Ureter (tissue), 1 donor: ENCODE results near the gene RPRD1B. TPM values are rescaled to one million over a fixed set of nuclear protein-coding genes. Genes with fewer than 3 reads are reported as not detected.
"Not testable (repeated sequence)": the region's sequence is repeated elsewhere in the genome, so short reads cannot be mapped to it uniquely, and the experiment has no call there.

Experiments used
- DNase-seq: peaks from one replicate; pipeline ENCODE4 v3.0.0-alpha.2; 2020; ENCODE audit warnings: low spot score
- total RNA-seq: library from RNA; stranded (reverse); gene quantifications from one replicate; pipeline ENCODE4 v1.2.4, GENCODE V29; 2023
- donor health status: DM: yes; HTN: yes; CAD: no.

Gene RPRD1B
- total RNA-seq, 1 donor from 2014 or later = 61.3 TPM

- no peak for DNase-seq
Measured at GRCh38 chr20:38001173-38001875, 32.2 kb upstream of the RPRD1B start.

GRCh38 chr20:38001981-38002380, 31.6 kb upstream of the RPRD1B start:
- DNase-seq = no peak

- DNase-seq = no peak
Measured at GRCh38 chr20:38002422-38002821, 31.1 kb upstream of the RPRD1B start.

- DNase-seq = no peak
Measured at GRCh38 chr20:38004416-38004815, 29.1 kb upstream of the RPRD1B start.

GRCh38 chr20:38005903-38006302, 27.6 kb upstream of the RPRD1B start:
- no peak for DNase-seq

- DNase-seq = no peak
Measured at GRCh38 chr20:38007526-38007925, 26.0 kb upstream of the RPRD1B start.

- no peak for DNase-seq
Measured at GRCh38 chr20:38008233-38008944, 25.2 kb upstream of the RPRD1B start.

- DNase-seq = not testable (repeated sequence)
Measured at GRCh38 chr20:38009416-38009815, 24.1 kb upstream of the RPRD1B start.

- no peak for DNase-seq
Measured at GRCh38 chr20:38011696-38012095, 21.9 kb upstream of the RPRD1B start.

GRCh38 chr20:38012332-38012731, 21.2 kb upstream of the RPRD1B start:
- no peak for DNase-seq

- DNase-seq = no peak
Measured at GRCh38 chr20:38013887-38014286, 19.7 kb upstream of the RPRD1B start.

GRCh38 chr20:38017959-38018358, 15.6 kb upstream of the RPRD1B start:
- DNase-seq = no peak

GRCh38 chr20:38018385-38018784, 15.2 kb upstream of the RPRD1B start:
- no peak for DNase-seq

- DNase-seq = no peak
Measured at GRCh38 chr20:38021087-38021772, 12.3 kb upstream of the RPRD1B start.

- no peak for DNase-seq
Measured at GRCh38 chr20:38023181-38024001, 10.2 kb upstream of the RPRD1B start.

GRCh38 chr20:38024496-38024895, 9.1 kb upstream of the RPRD1B start:
- no peak for DNase-seq

GRCh38 chr20:38029453-38029852, 4.1 kb upstream of the RPRD1B start:
- no peak for DNase-seq

GRCh38 chr20:38031957-38032356, 1.6 kb upstream of the RPRD1B start:
- no peak for DNase-seq

GRCh38 chr20:38032585-38033329, 789 bp upstream of the RPRD1B start:
- peak; percentile 67 for DNase-seq

GRCh38 chr20:38034108-38034649, 633 bp downstream of the RPRD1B start:
- DNase-seq = no peak

GRCh38 chr20:38034961-38035360, 1.4 kb downstream of the RPRD1B start:
- no peak for DNase-seq
